SU-DHL-6 (cell line): ENCODE data around the gene VPS33A.

ENCODE experiments used
- CTCF ChIP-seq: fragments of 200-600 bp; sonication (generic); IDR thresholded peaks from one replicate; pipeline ENCODE4 v1.5.1; 2017; ENCODE audit warnings: antibody characterized with exemption, mild to moderate bottlenecking, low read length, moderate library complexity; ENCODE audit not compliant: insufficient read depth, poor library complexity, severe bottlenecking
- EZH2phosphoT487 ChIP-seq: fragments of 200-600 bp; sonication (generic), shearing (Covaris generic); conservative IDR thresholded peaks from 2 replicates; pipeline ENCODE4 v1.6.1; 2018; ENCODE audit warnings: mild to moderate bottlenecking, antibody characterized with exemption, low read length, moderate library complexity, mixed read lengths

DNA sequence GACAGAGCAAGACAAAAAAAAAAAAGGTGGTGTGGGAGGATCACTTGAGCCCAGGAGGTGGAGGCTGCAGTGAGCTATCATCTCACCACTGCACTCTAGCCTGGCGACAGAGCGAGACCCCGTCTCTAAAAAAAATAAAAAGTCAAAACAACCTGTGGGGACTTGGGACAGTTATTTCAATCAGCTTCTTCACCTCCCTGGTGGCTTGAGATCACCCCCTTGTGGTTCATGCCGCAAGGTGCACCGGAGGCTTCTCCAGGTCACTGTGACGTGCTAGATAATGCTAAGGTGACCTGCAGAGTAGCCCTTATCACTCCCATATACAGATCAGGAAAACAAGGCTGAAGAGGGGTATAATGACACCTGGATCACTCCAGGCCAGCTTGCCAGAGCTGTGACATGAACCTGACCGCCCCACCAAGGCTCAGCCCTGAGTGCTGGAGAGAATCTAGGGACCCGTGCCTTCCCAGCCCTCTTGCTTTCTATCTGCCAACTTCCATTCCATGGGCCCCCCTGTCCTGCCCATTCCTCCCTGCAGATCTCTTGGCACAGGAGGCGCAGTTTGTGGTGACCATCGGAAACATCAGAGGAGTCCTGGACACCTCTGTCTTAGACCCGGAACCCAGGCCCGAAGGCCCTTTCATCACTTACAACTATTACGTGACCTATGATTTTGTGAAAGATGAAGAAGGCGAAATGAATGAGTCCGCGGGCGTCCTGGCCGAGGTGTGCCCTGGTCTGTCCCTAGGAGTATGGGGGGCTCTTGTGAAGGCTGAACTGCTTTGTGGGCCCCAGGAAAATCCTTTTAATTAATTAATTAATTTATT lies 75.2 kb downstream of the VPS33A start:
- TF ChIP-seq CTCF (peak; percentile 83), EZH2phosphoT487 (no peak)
